Endothelial cell of umbilical vein (primary cell): Measurements from ENCODE around the gene TNFRSF8. TPM values are rescaled to one million over a fixed set of nuclear protein-coding genes. Genes with fewer than 3 reads are reported as not detected.

Experiments
- BruUV-seq: library from RNA; stranded (reverse); fragments of 400-500 nt; replicated peaks from 2 replicates; lab custom pipeline; 2021; lab: Mats Ljungman, UMichigan
- CTCF ChIA-PET: fragments of 300-600, 350-600 bp; sonication (Branson Sonifier 250); formaldehyde crosslinking; loops from one replicate; lab custom pipeline; 2021; ENCODE audit warnings: antibody characterized with exemption, inconsistent platforms; lab: Charles Lee
- POLR2A ChIA-PET: fragments of 300-600, 350-600 bp; sonication (Branson Sonifier 250); formaldehyde crosslinking; loops from one replicate; lab custom pipeline; 2021; ENCODE audit warnings: antibody characterized with exemption, inconsistent platforms; lab: Charles Lee
- DNase-seq: peaks from one replicate; pipeline ENCODE4 v3.0.0-alpha.2; 2011; ENCODE audit warnings: low read depth, low spot score
- FAIRE-seq: peaks from 2 replicates; lab custom pipeline; 2011; peaks lifted over from hg19 to GRCh38; lab: Jason Lieb, UNC
- H2AFZ ChIP-seq: 2 replicates; pipeline ENCODE4 v1.6.0; 2012; ENCODE audit warnings: low read depth, low read length, control low read depth, inconsistent platforms
- H3K27ac ChIP-seq: 2 replicates; pipeline ENCODE4 v1.5.1; 2011; ENCODE audit warnings: low read depth, mild to moderate bottlenecking, control low read depth, low read length, moderate library complexity; ENCODE audit not compliant: insufficient read depth
- H3K27me3 ChIP-seq, 2 experiments: 2 replicates each; pipeline versions ENCODE4 v1.6.0 to v1.6.1; 2011; ENCODE audit warnings: low read length in 2 of 2, mixed read lengths in 1 of 2; ENCODE audit not compliant: control insufficient read depth in 2 of 2, insufficient read depth in 2 of 2
- H3K36me3 ChIP-seq, 2 experiments: 2 replicates in 1 of 2; 3 replicates in 1 of 2; pipeline ENCODE4 v1.5.1; 2011; ENCODE audit warnings: low read length in 2 of 2, mild to moderate bottlenecking in 1 of 2, moderate library complexity in 1 of 2; ENCODE audit not compliant: control insufficient read depth in 2 of 2, insufficient read depth in 2 of 2; ENCODE audit errors: extremely low read depth in 1 of 2
- H3K4me1 ChIP-seq: 3 replicates; pipeline ENCODE4 v1.5.1; 2011; ENCODE audit warnings: mild to moderate bottlenecking, low read length; ENCODE audit not compliant: control insufficient read depth, insufficient read depth; ENCODE audit errors: extremely low read depth
- H3K4me2 ChIP-seq: 2 replicates; pipeline ENCODE4 v1.6.1; 2011; ENCODE audit warnings: low read length, control low read depth, mixed read lengths; ENCODE audit not compliant: insufficient read depth
- H3K4me3 ChIP-seq, 3 experiments: fragments of 200-600 bp in 1 of 3; sonication (generic), shearing (Covaris generic) in 1 of 3; replicated peaks in 1 of 3; 2 replicates each; pipeline ENCODE4 v1.5.1; 2011 to 2016; ENCODE audit warnings: control low read depth in 3 of 3, low read length in 3 of 3, mild to moderate bottlenecking in 2 of 3, inconsistent platforms in 1 of 3, low read depth in 1 of 3, moderate library complexity in 1 of 3; ENCODE audit not compliant: insufficient read depth in 1 of 3
- H3K79me2 ChIP-seq: 2 replicates; pipeline ENCODE4 v1.6.0; 2012; ENCODE audit warnings: low read length, inconsistent platforms; ENCODE audit not compliant: control insufficient read depth, insufficient read depth
- H3K9ac ChIP-seq: replicated peaks from 2 replicates; pipeline ENCODE3; 2011; ENCODE audit warnings: low read length, control low read depth; ENCODE audit not compliant: insufficient read depth; ENCODE audit errors: extremely low read depth
- H3K9me1 ChIP-seq: replicated peaks from 3 replicates; pipeline ENCODE4 v1.6.0; 2011; ENCODE audit warnings: mild to moderate bottlenecking, low read length; ENCODE audit not compliant: control insufficient read depth, insufficient read depth; ENCODE audit errors: extremely low read depth
- H3K9me3 ChIP-seq: replicated peaks from 2 replicates; pipeline ENCODE4 v1.5.1; 2012; ENCODE audit warnings: low read length, inconsistent platforms; ENCODE audit not compliant: control insufficient read depth, insufficient read depth
- H4K20me1 ChIP-seq: replicated peaks from 2 replicates; pipeline ENCODE3; 2011; ENCODE audit warnings: mild to moderate bottlenecking, low read length; ENCODE audit not compliant: control insufficient read depth, insufficient read depth; ENCODE audit errors: extremely low read depth
- CTCF ChIP-seq, 2 donors: IDR thresholded peaks; 1 replicate in 1 of 2; 2 replicates in 1 of 2; pipeline ENCODE4 v1.5.1; 2011; ENCODE audit warnings: low read length in 2 of 2, mild to moderate bottlenecking in 2 of 2, moderate library complexity in 2 of 2, control low read depth in 1 of 2, inconsistent platforms in 1 of 2, low read depth in 1 of 2; ENCODE audit not compliant: insufficient read depth in 1 of 2; ENCODE audit errors: extremely low read depth in 1 of 2
- EZH2 ChIP-seq: IDR thresholded peaks from 2 replicates; pipeline ENCODE4 v1.6.1; 2012; ENCODE audit warnings: borderline replicate concordance, low read depth, mild to moderate bottlenecking, moderate library complexity, low read length, inconsistent platforms; ENCODE audit not compliant: severe bottlenecking
- FOS ChIP-seq: IDR thresholded peaks from 2 replicates; pipeline ENCODE4 v1.6.1; 2011; ENCODE audit warnings: mild to moderate bottlenecking, low read length, moderate library complexity, borderline replicate concordance; ENCODE audit not compliant: insufficient read depth
- GATA2 ChIP-seq: IDR thresholded peaks from 2 replicates; pipeline ENCODE4 v1.7.0; 2011; ENCODE audit warnings: low read depth, mild to moderate bottlenecking, moderate library complexity, mixed read lengths, low read length; ENCODE audit not compliant: insufficient read length, insufficient read depth
- JUN ChIP-seq: IDR thresholded peaks from 2 replicates; pipeline ENCODE4 v1.6.1; 2011; ENCODE audit warnings: borderline replicate concordance, low read depth; ENCODE audit not compliant: insufficient read length, insufficient read depth
- MYC ChIP-seq: IDR thresholded peaks from one replicate; pipeline ENCODE4 v1.6.1; 2011; ENCODE audit warnings: mild to moderate bottlenecking, low read depth, low read length
- POLR2A ChIP-seq: IDR thresholded peaks from 2 replicates; pipeline ENCODE4 v1.6.1; 2012; ENCODE audit warnings: low read depth, mild to moderate bottlenecking, control low read depth, low read length
- POLR2AphosphoS5 ChIP-seq: IDR thresholded peaks from 2 replicates; pipeline ENCODE4 v1.6.1; 2012; ENCODE audit warnings: low read depth, mild to moderate bottlenecking, control low read depth, low read length, moderate library complexity; ENCODE audit not compliant: insufficient read depth
- dilution Hi-C: fragments of 300-500 bp; cut with MboI; formaldehyde crosslinking; loops from one replicate; pipeline ENCODE4 v1.15.0; 2019; ENCODE audit warnings: low sequenced_read_pairs; ENCODE audit not compliant: extremely low pct_ligation_motif_present
- intact Hi-C: fragments of 100-400 bp; cut with micrococcal nuclease; formaldehyde crosslinking; loops from one replicate; pipeline ENCODE4 v1.10.0; 2022
- polyA plus RNA-seq, 4 experiments: library from polyadenylated mRNA; depleted of rRNA in 3 of 4; stranded (reverse) in 3 of 4; unstranded in 1 of 4; fragments of >200 nt; gene quantifications; 2 replicates each; pipeline versions ENCODE4 v1.2.1 to v1.2.3, GENCODE V29; 2011 to 2012; ENCODE audit warnings: missing spikeins in 1 of 4
- total RNA-seq: library from RNA; stranded (reverse); gene quantifications from 2 replicates; pipeline ENCODE4 v1.2.3, GENCODE V29; 2021
- TF ChIP-seq, protein P1 (sequence below): IDR thresholded peaks from 2 replicates; pipeline ENCODE4 v1.6.1; 2011; ENCODE audit not compliant: insufficient read depth, insufficient read length

The TNFRSF8 gene
- total and polyA plus RNA-seq, 2 donors (not counting 3 experiments of a cell fraction or from before 2014, with no cell fraction given): 0.47 TPM; not detected in 1

DNA sequence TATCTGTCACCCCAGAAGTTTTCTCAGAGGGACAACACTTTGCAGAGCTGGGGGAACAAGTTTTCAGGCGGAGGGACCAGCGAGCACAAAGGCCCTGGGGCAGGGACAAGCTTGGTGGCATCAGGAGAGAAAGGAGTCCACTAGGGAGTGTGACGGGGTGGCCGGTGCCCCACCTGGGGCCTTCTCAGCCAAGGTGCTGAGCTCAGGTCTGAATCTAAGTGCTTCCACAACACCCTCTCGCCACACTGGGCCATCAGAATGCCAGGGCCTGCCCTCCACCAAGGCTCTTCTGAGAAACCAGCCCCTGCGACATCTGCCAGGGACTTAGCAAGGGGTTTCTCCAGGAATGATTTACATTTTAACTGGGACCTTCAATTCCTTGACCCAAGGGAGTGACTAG, 7.8 kb upstream of the TNFRSF8 start:
- TF ChIP-seq FOS (no peak), EZH2 (no peak), POLR2AphosphoS5 (no peak), CTCF (IDR thresholded peaks at IDR 0.05; ENCODE audit: extremely low read depth in 1 of 2, insufficient read depth in 1 of 2, low read depth in 1 of 2, low read length in 2 of 2) (no peak), GATA2 (no peak), POLR2A (no peak), MYC (no peak), JUN (no peak)
- TF ChIP-seq, protein P1, sequence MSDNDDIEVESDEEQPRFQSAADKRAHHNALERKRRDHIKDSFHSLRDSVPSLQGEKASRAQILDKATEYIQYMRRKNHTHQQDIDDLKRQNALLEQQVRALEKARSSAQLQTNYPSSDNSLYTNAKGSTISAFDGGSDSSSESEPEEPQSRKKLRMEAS: no peak
- dilution Hi-C loops (no loop called here), intact Hi-C loops (no loop called here)
- no peaks in the 10 kb centered on the region for H4K20me1 ChIP-seq
- no peaks in the 10 kb centered on the region for H3K9me1 ChIP-seq
- POLR2A ChIA-PET: no interaction called here
- H3K27me3 ChIP-seq: peaks cover 0 to 2% of the 10 kb centered on the region in 2 experiments
- no TSS peak for BruUV-seq
- H3K27ac ChIP-seq: no peak overlapping the region
- H3K9me3 ChIP-seq: no peaks in the 10 kb centered on the region
- no peak overlapping the region for H3K4me3 ChIP-seq
- H3K4me2 ChIP-seq: no peak overlapping the region
- CTCF ChIA-PET: no interaction called here
- H3K36me3 ChIP-seq: no peaks in the 10 kb centered on the region
- FAIRE-seq: no peak
- no peaks in the 10 kb centered on the region for H3K4me1 ChIP-seq
- DNase-seq: no peak
- no peak overlapping the region for H3K9ac ChIP-seq
- H3K79me2 ChIP-seq: no peaks in the 10 kb centered on the region
- H2AFZ ChIP-seq: no peak overlapping the region
